GM12878 (cell line): ENCODE measurements around the gene TRRAP. TPM values are rescaled to one million over a fixed set of nuclear protein-coding genes. Genes with fewer than 3 reads are reported as not detected.
A peak's percentile ranks its signal among the peaks of the same experiment; 100 is the strongest.

Source experiments
- ATAC-seq: fragments of 200-7000 bp; cut with Tn5 transposase; 3 replicates; pipeline ENCODE4 v1.9.1; 2020; ENCODE audit warnings: mild to moderate bottlenecking, moderate library complexity
- BruUV-seq: library from RNA; stranded (reverse); fragments of 400-500 nt; replicated peaks from 2 replicates; lab custom pipeline; 2021; lab: Mats Ljungman, UMichigan
- CTCF ChIA-PET: fragments of 300-600 bp; sonication (Branson Sonifier 250); formaldehyde crosslinking; extraction: SDS; loops from one replicate; lab custom pipeline; 2021; ENCODE audit warnings: inconsistent platforms; lab: Yijun Ruan, JAX
- POLR2A ChIA-PET: fragments of 350-600 bp; formaldehyde crosslinking; extraction: SDS; loops from one replicate; lab custom pipeline; 2021; ENCODE audit warnings: inconsistent platforms; lab: Charles Lee
- RAD21 ChIA-PET: fragments of 300-600 bp; sonication (Branson Sonifier 250); formaldehyde crosslinking; loops from one replicate; lab custom pipeline; 2023; ENCODE audit warnings: antibody characterized with exemption; ENCODE audit not compliant: unreplicated experiment; lab: Charles Lee
- SMC1A ChIA-PET: fragments of 300-600 bp; sonication (Branson Sonifier 250); formaldehyde crosslinking; loops from one replicate; lab custom pipeline; 2023; ENCODE audit not compliant: unreplicated experiment, uncharacterized antibody; lab: Charles Lee
- DNase-seq: peaks from one replicate; pipeline ENCODE4 v3.0.0-alpha.2; 2011; ENCODE audit warnings: low read depth, low spot score
- FAIRE-seq: peaks from 3 replicates; lab custom pipeline; 2011; peaks lifted over from hg19 to GRCh38; lab: Jason Lieb, UNC
- H2AFZ ChIP-seq: 2 replicates; pipeline ENCODE4 v1.6.0; 2011; ENCODE audit warnings: low read depth, low read length, control low read depth; ENCODE audit not compliant: control insufficient read depth
- H3K27ac ChIP-seq: 2 replicates; pipeline ENCODE4 v1.5.1; 2011; ENCODE audit warnings: control low read depth; ENCODE audit not compliant: control insufficient read depth, insufficient read depth
- H3K27me3 ChIP-seq, 2 experiments: replicated peaks in 1 of 2; 2 replicates each; pipeline versions ENCODE4 v1.6.0 to v1.6.1; 2011; ENCODE audit warnings: low read length in 1 of 2; ENCODE audit not compliant: control insufficient read depth in 2 of 2, insufficient read depth in 2 of 2
- H3K36me3 ChIP-seq, 2 experiments: 2 replicates each; pipeline ENCODE4 v1.5.1; 2011; ENCODE audit warnings: low read length in 1 of 2; ENCODE audit not compliant: control insufficient read depth in 2 of 2, insufficient read depth in 2 of 2
- H3K4me1 ChIP-seq: 2 replicates; pipeline ENCODE4 v1.6.1; 2011; ENCODE audit warnings: mild to moderate bottlenecking, low read length, moderate library complexity, mixed read lengths; ENCODE audit not compliant: control insufficient read depth, insufficient read depth
- H3K4me2 ChIP-seq: 2 replicates; pipeline ENCODE4 v1.6.0; 2011; ENCODE audit warnings: control low read depth; ENCODE audit not compliant: control insufficient read depth, insufficient read depth
- H3K4me3 ChIP-seq: fragments of 200-600 bp; sonication (generic); 2 replicates; pipeline ENCODE4 v1.5.1; 2016
- H3K79me2 ChIP-seq: 2 replicates; pipeline ENCODE4 v1.6.0; 2011; ENCODE audit warnings: low read length; ENCODE audit not compliant: control insufficient read depth, insufficient read depth
- H3K9ac ChIP-seq: 2 replicates; pipeline ENCODE4 v1.8.0; 2011; ENCODE audit warnings: low read length, control low read depth, mixed read lengths; ENCODE audit not compliant: control insufficient read depth, insufficient read depth
- H3K9me3 ChIP-seq: replicated peaks from 3 replicates; pipeline ENCODE4 v1.5.1; 2011; ENCODE audit warnings: mild to moderate bottlenecking, low read length; ENCODE audit not compliant: control insufficient read depth, insufficient read depth
- H4K20me1 ChIP-seq: 2 replicates; pipeline ENCODE4 v1.6.0; 2011; ENCODE audit not compliant: control insufficient read depth, insufficient read depth
- ATF7 ChIP-seq: fragments of 450-650 bp; IDR thresholded peaks from 2 replicates; pipeline ENCODE4 v1.6.1; 2016; ENCODE audit warnings: low read depth, mild to moderate bottlenecking
- CBFB ChIP-seq: IDR thresholded peaks from 2 replicates; pipeline ENCODE4 v1.6.1; 2016; ENCODE audit warnings: antibody characterized with exemption, low read depth
- CEBPB ChIP-seq, 2 experiments: fragments of 150-350 bp in 1 of 2; IDR thresholded peaks; 2 replicates each; pipeline ENCODE4 v1.6.1; 2012 to 2014; ENCODE audit warnings: low read depth in 2 of 2, low read length in 2 of 2, borderline replicate concordance in 1 of 2, inconsistent platforms in 1 of 2
- E4F1 ChIP-seq: fragments of 450-650 bp; IDR thresholded peaks from 2 replicates; pipeline ENCODE4 v1.6.1; 2018; ENCODE audit warnings: borderline replicate concordance, mild to moderate bottlenecking; ENCODE audit not compliant: partially characterized antibody
- HDGF ChIP-seq: fragments of 450-650 bp; IDR thresholded peaks from 2 replicates; pipeline ENCODE4 v1.6.1; 2016; ENCODE audit warnings: antibody characterized with exemption
- MXI1 ChIP-seq: fragments of 150-350 bp; IDR thresholded peaks from 2 replicates; pipeline ENCODE4 v1.6.1; 2011; ENCODE audit warnings: low read depth, mild to moderate bottlenecking, inconsistent platforms, low read length, improper control_type of control experiment
- NKRF ChIP-seq: fragments of 450-650 bp; conservative IDR thresholded peaks from 2 replicates; pipeline ENCODE4 v1.6.1; 2017; ENCODE audit warnings: mild to moderate bottlenecking, moderate library complexity
- NR2F1 ChIP-seq: fragments of 450-650 bp; conservative IDR thresholded peaks from 2 replicates; pipeline ENCODE4 v1.6.1; 2017; ENCODE audit warnings: mild to moderate bottlenecking
- RAD51 ChIP-seq: fragments of 450-650 bp; IDR thresholded peaks from 2 replicates; pipeline ENCODE4 v1.6.1; 2016; ENCODE audit warnings: moderate library complexity, mild to moderate bottlenecking, inconsistent platforms
- WGBS: methylation state at CpG from one replicate; pipeline ENCODE4 v1.1.6; 2016; ENCODE audit warnings: low lambda C conversion rate; ENCODE audit not compliant: insufficient replicate concordance, insufficient coverage; ENCODE audit errors: missing lambda C conversion rate; 5-methylcytosine and 5-hydroxymethylcytosine counted together
- in situ Hi-C: fragments of 300-500 bp; cut with MboI; formaldehyde crosslinking; loops from 9 replicates; pipeline ENCODE4 v1.14.3; 2018; ENCODE audit warnings: mixed read lengths
- intact Hi-C: fragments of 100-400 bp; cut with micrococcal nuclease; formaldehyde crosslinking; loops from one replicate; pipeline ENCODE4 v1.14.2; 2022; ENCODE audit not compliant: unreplicated experiment
- polyA plus RNA-seq, 11 experiments: library from polyadenylated mRNA; depleted of rRNA in 4 of 11; unstranded in 6 of 11; stranded (reverse) in 5 of 11; fragments of >200 nt; fragmentation: Nextera tagmentation in 4 of 11; fragmentation: Illumina TruSeq in 1 of 11; extraction: Ambion mirVana in 4 of 11; extraction: Trizol in 1 of 11; gene quantifications; 1 replicate in 1 of 11; 2 replicates in 10 of 11; pipeline versions ENCODE4 v1.2.1 to v1.2.3, GENCODE V29; 2011 to 2016; ENCODE audit warnings: inconsistent platforms in 2 of 11, missing spikeins in 2 of 11, low read depth in 1 of 11
- total RNA-seq, 4 experiments: library from RNA; depleted of rRNA in 3 of 4; stranded (reverse); fragments of >200 nt in 3 of 4; fragmentation: Illumina TruSeq in 1 of 4; extraction: Trizol in 1 of 4; gene quantifications; 2 replicates each; pipeline versions ENCODE4 v1.2.1 to v1.2.3, GENCODE V29; 2013 to 2021

Gene TRRAP
- total and polyA plus RNA-seq, 10 of the 15 experiments (the other 5 are each of a cell fraction or from before 2014, with no cell fraction given): 1.1 to 39.3 (median 8.5) TPM

- TF ChIP-seq CEBPB (IDR thresholded peaks at IDR 0.05; ENCODE audit: borderline replicate concordance in 1 of 2, low read depth in 2 of 2, low read length in 2 of 2): 0 out of 4 replicates have a peak, but pooled peaks of 1 of the 2 experiments have one; percentile 26
- TF ChIP-seq, all 136 proteins: peak for 20
Observed at GRCh38 chr7:98879198-98879978, 1.1 kb downstream of the TRRAP start (continued).

GRCh38 chr7:98879979-98880315, 1.6 kb downstream of the TRRAP start:
- Histone ChIP-seq H2AFZ (no peak overlapping the region), H4K20me1 (no peaks in the 10 kb centered on the region), H3K27ac (peak overlapping the region; percentile 39), H3K4me3 (peak overlapping the region; percentile 100), H3K36me3 (peaks cover 2 to 15% of the 10 kb centered on the region in 2 experiments), H3K79me2 (peaks cover 35% of the 10 kb centered on the region), H3K4me1 (peaks cover 8% of the 10 kb centered on the region; the same call in 1 of the 2 replicates), H3K27me3 (no peaks in the 10 kb centered on the region), H3K9me3 (no peaks in the 10 kb centered on the region), H3K4me2 (peak overlapping the region; percentile 72), H3K9ac (peak overlapping the region; percentile 98; the same call in 1 of the 2 replicates)
- in situ Hi-C loops: no loop called here
- ChIA-PET CTCF (interaction anchor here (0.5 to 2.2 kb wide), 14 partner anchors 9 to 745 kb away, joined by 3 to 29 read pairs (median 4); no protein-coding TSS in a partner anchor), SMC1A (interaction anchor here (1.0 to 1.1 kb wide), 2 partner anchors 9 to 51 kb away, joined by 3 to 4 read pairs; no protein-coding TSS in a partner anchor), POLR2A (interaction anchor here (0.6 to 0.9 kb wide), 6 partner anchors 13 to 626 kb away, joined by 3 to 7 read pairs (median 3); no protein-coding TSS in a partner anchor), RAD21 (no interaction called here)
- TF ChIP-seq E4F1: no peak
- peak; percentile 9; the same call in 1 of the 2 replicates for TF ChIP-seq NKRF
- no peak for TF ChIP-seq NR2F1
- TF ChIP-seq CBFB: no peak
- TF ChIP-seq MXI1: no peak
- 0 out of 2 replicates have a peak, but pooled peaks have one; percentile 16 for TF ChIP-seq HDGF
- no peak for TF ChIP-seq ATF7
- TF ChIP-seq RAD51: no peak
- intact Hi-C loops: no loop called here
- DNase-seq: no peak
- no TSS peak for BruUV-seq
- no peak for ATAC-seq
- 2% methylated on average over 8 of the region's 9 CpGs for WGBS
- FAIRE-seq: no peak
